COLO829 (cell line): ENCODE data around the gene TNFSF12.

Experiments
- DNase-seq: peaks from one replicate; pipeline ENCODE4 v3.0.0; 2012; ENCODE audit warnings: low spot score

TNFSF12 gene

DNA sequence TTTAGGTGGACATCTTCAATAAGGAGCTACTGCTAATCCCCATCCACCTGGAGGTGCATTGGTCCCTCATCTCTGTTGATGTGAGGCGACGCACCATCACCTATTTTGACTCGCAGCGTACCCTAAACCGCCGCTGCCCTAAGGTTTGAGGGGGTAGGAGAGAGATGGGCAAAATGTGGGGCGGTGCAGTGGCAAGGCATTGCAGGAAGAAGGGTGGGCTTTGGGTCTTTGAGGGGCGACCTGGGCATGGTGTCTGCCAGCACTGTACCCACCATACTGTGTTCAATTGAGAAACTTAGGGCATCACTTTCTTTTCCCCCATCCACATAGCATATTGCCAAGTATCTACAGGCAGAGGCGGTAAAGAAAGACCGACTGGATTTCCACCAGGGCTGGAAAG, 21.5 kb downstream of the TNFSF12 start:
- DNase-seq: no peak

DNA sequence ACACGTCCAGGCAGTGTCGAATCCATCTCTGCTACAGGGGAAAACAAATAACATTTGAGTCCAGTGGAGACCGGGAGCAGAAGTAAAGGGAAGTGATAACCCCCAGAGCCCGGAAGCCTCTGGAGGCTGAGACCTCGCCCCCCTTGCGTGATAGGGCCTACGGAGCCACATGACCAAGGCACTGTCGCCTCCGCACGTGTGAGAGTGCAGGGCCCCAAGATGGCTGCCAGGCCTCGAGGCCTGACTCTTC, 23.4 kb downstream of the TNFSF12 start:
- DNase-seq: no peak

DNA sequence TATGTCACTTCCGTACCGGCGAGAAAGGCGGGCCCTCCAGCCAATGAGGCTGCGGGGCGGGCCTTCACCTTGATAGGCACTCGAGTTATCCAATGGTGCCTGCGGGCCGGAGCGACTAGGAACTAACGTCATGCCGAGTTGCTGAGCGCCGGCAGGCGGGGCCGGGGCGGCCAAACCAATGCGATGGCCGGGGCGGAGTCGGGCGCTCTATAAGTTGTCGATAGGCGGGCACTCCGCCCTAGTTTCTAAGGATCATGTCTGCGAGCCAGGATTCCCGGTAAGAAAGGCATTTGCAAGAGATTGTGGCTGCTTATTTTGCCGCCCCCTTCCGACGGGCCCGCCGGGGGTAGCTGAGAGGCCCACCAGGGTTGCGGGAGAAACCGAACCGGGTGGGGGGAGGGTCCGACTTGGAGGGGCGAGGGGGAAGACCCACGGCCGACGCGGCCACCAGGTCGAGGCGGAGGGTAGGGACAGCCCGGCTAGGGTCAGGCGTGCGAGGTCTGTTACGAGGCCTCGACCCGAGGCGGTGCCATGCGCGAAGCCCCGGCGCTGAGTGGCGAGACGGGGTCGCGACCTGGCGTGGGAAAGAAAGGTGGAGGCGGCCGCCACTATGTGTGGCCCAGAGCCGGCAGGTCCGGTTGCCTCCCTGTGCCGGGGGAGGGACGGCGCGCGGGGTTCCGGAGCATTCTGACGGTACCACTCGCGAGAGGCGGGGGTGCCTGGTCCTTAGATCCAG, 23.9 kb downstream of the TNFSF12 start:
- DNase-seq: peak; percentile 98

DNA sequence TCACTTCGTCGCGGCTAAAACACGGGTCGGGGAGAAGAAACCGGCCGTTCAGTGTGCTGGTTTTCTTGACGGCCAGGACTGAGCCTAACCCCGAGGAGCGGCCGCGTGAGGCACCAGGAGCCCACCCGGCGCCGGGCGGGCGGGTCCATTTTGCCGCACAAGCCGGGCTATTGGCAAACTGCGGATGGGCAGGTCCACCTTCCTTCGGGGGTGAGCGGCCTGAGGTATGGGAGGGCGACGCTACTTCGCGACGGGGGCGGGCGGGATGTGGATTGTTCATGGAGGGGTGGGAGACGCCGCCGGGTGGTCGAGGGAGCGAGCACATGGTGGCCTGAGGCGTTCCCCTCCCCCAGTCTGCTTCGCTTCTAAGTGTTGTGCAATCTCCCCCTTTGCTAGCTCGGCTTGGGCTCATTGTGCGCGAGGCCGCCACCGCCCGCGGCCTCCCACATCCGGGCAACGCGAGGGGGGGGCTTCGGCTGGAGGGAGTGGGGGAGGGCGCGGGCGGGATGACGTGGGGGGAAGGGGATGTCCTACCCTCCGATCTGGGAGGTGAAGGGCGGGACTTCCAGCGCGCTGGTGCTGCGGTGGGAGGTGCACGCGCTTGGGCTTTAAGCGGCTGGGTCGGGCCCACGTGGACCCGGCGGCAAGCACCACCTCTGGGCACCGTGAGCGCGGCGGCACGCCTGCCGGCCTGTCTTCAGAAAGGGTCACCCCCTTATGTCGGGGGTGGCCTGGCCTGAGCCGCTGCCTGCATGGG, 24.6 kb downstream of the TNFSF12 start:
- peak; percentile 88 for DNase-seq

DNA sequence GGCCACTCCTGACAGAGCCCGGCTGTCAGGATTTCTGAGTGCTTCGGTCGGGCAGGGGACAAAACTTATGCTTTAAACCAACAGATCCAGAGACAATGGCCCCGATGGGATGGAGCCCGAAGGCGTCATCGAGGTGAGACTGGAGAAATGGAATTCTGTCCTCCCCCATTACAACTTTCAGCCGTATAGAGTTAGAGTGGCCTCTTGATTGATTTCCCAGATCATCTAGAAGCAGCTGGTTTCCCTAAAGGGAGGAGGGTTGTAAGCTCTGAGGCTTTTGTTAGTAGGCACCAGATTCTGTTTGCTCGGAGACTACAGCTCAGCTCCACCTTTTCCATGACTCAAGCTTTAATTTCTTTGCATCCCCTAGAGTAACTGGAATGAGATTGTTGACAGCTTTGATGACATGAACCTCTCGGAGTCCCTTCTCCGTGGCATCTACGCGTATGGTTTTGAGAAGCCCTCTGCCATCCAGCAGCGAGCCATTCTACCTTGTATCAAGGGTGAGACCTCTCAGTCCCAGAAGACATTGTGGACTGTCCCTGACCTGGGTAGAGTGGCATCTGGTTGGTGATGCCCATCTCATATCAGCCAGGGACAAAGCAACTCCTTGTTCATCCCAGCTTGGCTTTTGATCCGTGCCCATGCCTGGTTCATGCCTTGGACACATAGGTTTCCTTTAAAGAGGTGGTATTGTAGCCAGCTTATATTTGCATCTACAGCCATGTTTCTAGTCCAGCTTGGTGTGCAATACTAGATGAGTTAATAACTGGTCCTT, 25.5 kb downstream of the TNFSF12 start:
- DNase-seq: no peak

DNA sequence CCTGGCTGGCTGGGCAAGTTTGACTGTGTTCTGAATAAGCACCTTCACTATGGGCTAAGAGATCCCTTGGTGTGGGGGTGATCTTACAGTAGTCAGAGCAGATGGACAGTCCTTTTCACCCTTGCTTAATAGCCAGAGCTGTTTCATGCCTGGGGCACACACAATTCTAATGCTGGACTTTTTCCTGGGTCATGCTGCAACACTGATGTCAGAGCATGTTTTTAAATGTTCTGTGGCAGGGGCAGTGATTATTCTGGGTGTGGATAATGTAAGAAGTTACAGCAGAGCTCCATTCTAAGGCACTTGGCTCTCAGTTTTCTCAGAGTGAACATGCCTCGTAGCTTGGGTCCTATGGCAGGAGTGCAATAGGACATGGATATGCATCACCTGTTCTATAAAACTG, 26.6 kb downstream of the TNFSF12 start:
- DNase-seq: no peak

DNA sequence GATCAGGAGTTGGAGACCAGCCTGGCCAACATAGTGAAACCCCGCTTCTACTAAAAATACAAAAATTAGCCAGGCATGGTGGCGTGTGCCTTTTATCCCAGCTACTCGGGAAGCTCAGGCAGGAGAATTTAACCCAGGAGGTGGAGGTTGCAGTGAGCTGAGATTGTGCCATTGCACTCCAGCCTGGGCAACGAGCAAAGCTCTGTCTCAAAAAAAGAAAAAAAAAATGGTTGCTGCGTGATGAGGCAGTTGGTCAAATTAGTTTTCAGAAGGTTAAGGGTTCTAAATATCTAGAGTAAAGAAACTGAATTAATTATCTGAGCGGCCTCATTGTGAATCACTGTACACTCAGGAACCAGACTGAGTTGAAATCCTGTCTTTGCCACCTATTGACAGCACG, 27.1 kb downstream of the TNFSF12 start:
- no peak for DNase-seq

DNA sequence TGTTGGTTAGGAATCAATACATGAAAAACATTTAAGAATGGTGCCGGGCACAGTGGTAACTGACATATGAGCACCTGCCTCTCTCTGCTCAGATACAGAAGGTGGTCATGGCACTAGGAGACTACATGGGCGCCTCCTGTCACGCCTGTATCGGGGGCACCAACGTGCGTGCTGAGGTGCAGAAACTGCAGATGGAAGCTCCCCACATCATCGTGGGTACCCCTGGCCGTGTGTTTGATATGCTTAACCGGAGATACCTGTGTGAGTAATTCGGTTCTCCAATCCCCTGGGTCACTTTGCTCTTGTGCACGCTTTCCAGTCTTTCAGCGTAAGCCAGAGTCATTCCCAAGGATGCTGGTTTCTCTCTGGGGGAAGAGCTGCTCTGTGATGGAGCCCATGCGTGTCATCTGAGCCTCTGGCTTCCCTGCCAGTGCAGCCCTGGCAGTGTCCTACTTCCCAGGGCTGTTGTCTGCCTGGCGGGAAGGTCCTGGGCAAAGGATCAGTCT, 27.6 kb downstream of the TNFSF12 start:
- DNase-seq: no peak

DNA sequence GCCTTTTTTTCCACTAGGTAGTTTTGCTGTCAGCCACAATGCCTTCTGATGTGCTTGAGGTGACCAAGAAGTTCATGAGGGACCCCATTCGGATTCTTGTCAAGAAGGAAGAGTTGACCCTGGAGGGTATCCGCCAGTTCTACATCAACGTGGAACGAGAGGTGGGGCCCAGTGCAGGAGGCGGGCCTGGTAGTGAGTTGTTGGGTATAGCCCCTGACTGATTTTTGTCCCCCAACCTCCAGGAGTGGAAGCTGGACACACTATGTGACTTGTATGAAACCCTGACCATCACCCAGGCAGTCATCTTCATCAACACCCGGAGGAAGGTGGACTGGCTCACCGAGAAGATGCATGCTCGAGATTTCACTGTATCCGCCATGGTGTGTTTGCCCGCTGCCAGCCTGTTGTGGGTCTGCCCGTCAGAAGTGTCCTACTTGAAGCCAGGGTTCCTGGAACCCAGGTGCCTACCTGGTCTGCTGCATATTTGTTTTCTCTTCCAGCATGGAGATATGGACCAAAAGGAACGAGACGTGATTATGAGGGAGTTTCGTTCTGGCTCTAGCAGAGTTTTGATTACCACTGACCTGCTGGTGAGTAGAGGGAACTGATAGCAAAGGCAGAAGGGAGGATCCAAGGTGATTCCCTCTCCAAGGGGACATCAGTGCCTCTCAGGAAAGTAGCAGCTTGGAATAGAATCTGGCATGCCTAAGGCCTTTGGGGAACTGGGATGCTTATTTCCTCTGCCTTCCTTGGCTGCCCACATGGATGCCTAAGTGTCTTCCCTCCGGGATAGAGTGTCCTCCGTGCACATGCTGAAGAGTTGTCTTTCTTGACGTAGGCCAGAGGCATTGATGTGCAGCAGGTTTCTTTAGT, 28.7 kb downstream of the TNFSF12 start:
- DNase-seq: no peak

DNA sequence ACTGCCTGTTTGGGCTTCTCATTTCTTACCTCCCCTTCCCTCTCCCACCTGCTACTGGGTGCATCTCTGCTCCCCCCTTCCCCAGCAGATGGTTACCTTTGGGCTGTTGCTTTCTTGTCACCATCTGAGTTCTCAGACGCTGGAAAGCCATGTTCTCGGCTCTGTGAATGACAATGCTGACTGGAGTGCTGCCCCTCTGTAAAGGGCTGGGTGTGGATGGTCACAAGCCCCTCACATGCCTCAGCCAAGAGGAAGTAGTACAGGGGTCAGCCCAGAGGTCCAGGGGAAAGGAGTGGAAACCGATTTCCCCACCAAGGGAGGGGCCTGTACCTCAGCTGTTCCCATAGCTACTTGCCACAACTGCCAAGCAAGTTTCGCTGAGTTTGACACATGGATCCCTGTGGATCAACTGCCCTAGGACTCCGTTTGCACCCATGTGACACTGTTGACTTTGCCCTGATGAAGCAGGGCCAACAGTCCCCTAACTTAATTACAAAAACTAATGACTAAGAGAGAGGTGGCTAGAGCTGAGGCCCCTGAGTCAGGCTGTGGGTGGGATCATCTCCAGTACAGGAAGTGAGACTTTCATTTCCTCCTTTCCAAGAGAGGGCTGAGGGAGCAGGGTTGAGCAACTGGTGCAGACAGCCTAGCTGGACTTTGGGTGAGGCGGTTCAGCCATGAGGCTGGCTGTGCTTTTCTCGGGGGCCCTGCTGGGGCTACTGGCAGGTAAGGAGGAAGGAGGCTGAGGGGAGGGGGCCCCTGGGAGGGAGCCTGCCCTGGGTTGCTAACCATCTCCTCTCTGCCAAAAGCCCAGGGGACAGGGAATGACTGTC, 30.4 kb downstream of the TNFSF12 start, which contains the start of gene CD68:
Gene CD68, plus strand, starts transcription at position 638 of the 833 bp plus-strand sequence. Its CDS starts 40 bp downstream, at position 678.
- peak; percentile 78 for DNase-seq

DNA sequence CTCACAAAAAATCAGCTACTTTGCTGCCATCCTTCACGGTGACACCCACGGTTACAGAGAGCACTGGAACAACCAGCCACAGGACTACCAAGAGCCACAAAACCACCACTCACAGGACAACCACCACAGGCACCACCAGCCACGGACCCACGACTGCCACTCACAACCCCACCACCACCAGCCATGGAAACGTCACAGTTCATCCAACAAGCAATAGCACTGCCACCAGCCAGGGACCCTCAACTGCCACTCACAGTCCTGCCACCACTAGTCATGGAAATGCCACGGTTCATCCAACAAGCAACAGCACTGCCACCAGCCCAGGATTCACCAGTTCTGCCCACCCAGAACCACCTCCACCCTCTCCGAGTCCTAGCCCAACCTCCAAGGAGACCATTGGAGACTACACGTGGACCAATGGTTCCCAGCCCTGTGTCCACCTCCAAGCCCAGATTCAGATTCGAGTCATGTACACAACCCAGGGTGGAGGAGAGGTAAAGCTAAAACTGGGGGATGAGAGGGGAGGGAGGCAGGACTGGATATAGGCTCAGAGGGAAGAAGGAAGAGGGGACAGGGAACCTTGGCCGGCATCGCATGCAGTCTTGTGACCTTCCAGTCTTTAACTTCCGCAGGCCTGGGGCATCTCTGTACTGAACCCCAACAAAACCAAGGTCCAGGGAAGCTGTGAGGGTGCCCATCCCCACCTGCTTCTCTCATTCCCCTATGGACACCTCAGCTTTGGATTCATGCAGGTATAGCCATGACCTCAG, 31.2 kb downstream of the TNFSF12 start:
- DNase-seq: no peak

DNA sequence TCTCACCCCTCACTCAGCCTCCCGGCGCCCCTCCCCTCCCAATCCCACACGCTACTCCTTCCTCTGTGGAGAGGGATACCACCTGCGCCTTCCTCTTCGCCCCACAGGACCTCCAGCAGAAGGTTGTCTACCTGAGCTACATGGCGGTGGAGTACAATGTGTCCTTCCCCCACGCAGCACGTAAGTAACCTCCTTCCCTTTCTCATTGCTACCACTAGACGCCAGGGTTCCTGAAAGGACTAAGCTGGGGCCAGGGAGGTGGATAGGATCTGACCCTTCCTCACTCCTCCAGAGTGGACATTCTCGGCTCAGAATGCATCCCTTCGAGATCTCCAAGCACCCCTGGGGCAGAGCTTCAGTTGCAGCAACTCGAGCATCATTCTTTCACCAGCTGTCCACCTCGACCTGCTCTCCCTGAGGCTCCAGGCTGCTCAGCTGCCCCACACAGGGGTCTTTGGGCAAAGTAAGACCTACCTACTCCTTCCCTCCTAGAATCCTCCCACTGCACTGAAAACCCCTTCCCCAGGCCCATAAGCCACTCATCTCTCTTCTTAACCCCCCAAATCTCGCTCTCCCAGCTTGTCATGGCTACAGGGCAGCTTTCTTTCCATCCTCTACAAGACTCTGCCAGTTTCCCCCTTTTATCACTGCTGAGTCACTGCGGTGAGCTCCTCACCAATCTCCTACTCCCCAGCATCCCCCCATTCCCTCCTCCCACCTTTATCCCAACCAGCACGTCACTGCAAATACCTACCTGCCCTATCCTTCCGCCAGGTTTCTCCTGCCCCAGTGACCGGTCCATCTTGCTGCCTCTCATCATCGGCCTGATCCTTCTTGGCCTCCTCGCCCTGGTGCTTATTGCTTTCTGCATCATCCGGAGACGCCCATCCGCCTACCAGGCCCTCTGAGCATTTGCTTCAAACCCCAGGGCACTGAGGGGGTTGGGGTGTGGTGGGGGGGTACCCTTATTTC, 32.0 kb downstream of the TNFSF12 start:
- no peak for DNase-seq

DNA sequence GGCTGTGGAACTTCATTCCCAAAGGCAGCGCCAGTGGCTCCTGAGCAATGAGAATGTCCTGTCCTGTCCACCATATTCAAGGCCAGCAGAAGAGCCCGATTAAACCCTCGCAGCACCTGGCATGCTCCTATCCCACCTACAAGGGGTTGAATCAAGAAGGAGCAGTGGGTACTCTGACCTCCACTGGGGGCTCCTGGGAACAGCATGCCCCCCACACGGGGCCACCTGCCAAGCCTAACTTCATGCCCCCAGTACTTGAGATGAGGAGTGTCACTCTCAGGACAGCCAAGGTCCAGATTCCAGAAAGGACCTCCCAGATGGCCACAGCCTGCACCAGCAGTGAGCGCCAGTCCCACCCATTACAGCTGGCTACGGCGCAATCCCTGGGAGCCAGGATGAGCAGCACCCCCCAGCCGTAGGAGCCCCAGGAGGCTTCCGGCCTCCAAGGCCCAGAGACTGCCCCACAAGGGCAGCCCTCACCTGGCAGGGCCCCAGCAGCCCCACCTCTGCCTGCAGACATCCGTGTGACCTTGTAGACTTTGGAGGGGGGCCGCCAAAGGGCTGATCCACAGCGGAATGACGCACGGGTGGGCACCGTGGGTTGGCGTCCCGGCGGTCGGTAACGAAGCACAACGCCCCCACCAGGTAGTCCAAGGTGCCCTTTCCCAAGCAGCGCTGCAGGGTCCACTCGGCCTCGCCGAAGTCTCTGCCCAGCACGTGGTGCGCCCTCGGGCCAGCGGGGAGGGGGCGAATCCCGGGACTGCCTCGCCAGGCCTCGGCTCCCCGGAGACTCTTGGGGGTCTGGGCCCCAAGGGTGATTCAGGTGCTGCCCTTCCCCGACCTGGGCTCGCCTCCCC, 33.8 kb downstream of the TNFSF12 start:
- DNase-seq: no peak

DNA sequence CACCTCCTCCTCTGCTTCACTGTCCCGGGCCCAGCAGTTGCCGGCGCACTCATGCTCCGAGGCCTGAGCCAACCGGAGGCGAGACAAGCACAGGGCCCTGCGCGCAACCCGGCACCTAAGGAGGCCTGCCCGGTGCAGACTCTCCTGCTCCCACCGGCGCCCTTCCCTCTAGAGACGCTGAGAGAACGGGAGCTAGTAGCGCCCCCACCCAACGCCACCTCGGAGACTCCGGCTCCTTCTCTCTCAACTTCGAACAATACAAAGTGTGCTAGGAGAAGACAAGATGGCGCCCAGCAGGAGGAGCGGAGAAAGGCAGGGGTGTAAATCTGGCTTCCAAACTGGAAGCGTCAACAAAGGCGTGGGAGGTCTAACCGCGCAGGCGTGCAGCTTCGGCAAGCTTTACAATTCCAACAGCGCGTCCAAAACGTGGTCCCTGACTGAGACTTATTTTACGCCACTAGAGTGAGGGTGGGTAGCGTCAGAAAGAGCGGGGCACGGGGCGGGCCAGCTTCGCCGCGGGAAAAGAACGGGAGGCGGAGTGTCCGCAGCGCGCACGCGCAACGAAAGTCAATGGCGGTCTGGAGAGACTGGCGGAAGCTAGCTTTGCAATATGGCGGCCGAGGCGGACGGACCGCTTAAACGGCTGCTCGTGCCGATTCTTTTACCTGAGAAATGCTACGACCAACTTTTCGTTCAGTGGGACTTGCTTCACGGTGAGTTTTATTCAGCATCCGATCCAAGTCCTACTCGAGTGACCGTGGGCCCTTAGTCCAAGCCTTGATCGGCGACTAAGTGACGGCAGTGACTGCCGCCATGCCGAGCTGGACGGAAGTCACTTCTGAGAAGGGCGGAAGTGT, 34.6 kb downstream of the TNFSF12 start, which contains the start of gene MPDU1:
Gene MPDU1, plus strand, starts transcription at position 600 of the 857 bp plus-strand sequence. Its CDS starts 11 bp downstream, at position 611.
- peak; percentile 95 for DNase-seq

DNA sequence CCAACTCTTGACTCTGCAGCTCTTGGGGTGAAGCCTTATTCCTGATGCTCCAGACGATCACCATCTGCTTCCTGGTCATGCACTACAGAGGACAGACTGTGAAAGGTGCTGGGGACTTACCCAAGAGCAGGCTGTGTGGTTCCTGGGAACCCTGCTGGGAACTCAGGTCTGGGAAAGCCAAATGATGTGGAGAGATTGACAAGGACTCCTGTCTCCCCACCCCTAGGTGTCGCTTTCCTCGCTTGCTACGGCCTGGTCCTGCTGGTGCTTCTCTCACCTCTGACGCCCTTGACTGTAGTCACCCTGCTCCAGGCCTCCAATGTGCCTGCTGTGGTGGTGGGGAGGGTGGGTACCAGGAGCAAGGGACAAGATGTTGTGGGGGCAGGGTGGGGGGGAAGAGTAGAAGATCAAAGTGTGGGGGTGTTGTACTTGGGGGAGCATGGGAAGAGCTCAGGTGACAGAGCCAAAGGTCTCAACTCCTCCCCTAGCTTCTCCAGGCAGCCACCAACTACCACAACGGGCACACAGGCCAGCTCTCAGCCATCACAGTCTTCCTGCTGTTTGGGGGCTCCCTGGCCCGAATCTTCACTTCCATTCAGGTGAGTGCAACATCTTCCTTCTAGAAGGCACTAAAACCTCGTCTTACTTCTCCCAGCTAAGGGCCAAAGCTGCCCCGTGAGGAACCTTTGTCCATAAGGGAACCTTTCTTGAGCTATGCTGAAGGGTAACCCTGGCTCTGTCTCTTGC, 38.0 kb downstream of the TNFSF12 start:
- no peak for DNase-seq
